ENCODE measurements around the gene EXOSC9.

GRCh38 chr4:121794505-121795188 is 6.5 kb upstream of the EXOSC9 start:
- TF ChIP-seq CTCF (IDR thresholded peaks at IDR 0.05) (no peak), ZFX (IDR thresholded peaks at IDR 0.05; ENCODE audit: borderline replicate concordance) (no peak)

Measured in 22Rv1 (cell line).